Pons (tissue), 1 donor: ENCODE measurements around the gene TRPM1.

Source experiments
- DNase-seq: peaks from one replicate; pipeline ENCODE4 v3.0.0-alpha.2; 2016; ENCODE audit warnings: low spot score

Gene TRPM1

DNA sequence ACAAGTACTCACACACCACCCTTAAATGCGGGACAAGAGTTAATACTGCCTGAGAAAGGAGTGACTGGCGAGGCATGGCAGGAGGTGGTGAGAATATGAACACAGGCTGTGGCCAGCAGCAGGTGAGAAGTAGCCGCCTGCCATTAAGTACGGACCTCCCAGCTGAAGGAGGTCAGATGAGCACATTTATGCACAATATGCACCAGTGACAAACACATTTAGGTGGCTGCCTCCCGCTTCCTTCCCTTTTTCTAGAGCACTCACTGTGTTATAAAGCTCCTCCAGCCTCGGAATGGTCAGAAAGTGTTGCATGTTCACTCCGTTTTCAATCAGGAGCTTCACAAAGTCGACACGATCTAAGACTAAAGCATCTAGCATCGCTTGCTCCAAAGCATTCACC, 52.4 kb downstream of the TRPM1 start:
- no peak for DNase-seq

DNA sequence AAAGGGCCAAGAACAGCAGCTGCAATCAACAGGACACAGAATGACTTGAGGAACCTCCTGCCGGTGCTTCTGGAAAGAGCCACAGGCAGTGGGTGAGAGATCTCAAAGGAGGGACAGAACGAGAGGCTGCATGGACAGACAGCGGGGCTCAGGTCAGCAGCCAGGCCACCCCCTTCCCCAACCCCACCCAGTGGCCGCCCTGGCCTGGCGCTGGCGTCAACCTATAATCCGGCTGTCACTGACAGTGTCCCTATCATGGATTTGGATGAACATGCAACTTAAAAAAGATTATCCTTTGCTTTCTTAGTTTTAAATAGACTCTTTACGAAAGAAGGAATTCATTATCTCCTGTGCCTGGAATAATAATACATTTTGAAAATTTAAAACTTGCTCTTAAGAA, 54.1 kb downstream of the TRPM1 start:
- no peak for DNase-seq

DNA sequence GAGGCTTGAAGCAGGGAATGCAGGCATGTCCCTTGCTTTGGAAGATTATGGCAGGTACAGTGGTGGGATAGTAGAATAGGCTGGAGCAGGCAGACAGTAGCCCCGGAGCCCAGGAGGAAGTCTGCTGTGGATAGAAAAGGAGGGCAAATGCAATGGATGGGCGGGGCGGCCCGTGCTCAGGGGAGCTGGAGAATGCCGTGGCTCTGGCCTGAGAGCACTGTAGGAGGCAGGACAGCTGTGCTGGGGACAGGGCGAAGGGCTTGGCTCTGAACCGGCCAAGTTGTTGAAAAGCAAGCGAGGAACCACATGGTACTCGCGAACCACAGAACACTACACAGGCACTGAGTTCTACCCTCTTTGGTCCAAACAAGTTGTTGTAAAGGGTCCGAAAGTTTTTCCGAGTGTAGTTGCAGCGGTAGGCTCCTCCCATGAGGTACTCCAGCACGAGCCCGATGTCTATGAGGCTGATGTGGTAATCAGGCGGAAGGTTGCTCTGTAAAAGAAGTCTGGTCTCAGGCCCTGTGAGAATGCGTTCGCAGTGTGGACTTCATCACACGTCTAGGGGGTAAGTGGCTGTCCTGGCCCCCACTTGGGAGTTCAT, 54.7 kb downstream of the TRPM1 start:
- DNase-seq, result no peak

DNA sequence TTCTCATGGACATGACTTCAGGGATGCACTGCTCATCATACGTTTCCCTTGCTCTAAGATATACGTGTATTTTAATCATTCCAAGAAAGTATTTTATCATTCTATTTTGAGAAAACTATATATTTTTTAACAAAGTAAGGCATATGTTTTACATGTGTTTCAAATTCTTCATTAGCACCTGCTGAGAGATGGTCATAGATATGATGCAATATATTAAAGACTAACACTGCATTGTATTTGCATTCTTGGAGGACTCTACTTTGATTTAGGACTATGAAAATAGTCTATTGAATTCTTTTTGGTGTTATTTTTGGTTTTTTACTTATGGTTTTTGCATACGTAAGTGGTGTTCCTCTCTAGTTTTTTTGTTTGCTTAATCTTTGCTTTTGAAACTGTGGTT, 55.9 kb downstream of the TRPM1 start:
- no peak for DNase-seq

DNA sequence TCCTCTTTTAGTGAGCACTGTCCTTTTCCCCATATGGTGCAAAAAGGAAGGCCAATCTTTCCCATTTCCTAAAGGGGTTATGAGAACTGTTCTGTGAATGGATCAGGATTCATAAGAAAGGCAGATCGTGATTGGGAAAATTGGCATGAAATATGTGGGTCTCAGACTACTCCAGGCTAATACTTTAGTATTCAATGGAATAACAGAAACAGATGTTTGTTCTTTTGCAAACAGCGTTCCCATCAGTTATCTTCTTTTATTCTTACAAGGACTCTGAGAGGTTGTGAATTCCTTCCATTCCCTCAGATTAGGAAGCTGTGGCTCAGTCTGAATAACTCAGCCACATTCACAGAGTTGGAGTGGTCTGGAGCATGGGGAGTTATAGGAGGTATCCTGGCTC, 58.8 kb downstream of the TRPM1 start:
- DNase-seq, result no peak

DNA sequence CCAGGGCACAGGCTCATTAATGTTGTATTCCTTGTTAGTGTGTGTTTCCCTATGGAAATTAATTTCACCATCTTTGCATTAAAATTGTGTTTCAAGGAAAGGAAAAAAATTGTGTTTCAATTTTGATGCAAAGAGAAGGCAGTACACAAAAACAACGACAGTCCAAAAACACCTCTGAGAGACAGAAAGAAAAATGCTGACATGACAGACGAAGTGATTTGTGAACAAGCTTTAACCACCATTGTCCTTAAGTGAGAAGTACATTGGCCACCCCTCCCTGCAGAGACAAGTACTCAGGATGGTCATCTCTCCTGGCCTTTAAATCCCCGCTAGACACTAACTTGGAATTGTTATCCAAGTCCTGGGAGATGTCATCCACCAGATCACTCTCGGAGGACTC, 59.9 kb downstream of the TRPM1 start:
- no peak for DNase-seq

DNA sequence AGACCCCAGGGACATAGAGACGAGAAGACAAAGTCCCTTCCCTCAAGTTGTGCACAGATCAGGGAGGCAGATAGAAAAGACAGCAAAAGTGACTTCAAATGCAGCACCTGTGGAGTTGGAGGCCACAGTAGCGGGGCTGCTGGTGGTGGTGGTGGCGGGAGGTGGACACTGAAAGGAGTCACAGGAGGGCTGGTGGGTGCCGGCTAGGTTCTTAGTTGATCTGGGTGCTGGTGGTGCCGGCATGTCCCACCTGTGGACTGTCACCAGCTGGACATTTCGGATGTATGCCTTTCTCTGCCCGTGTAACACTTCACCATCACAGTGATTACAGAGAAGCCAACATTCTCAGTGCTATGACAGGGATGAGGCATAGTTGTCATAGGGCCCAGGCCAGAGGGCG, 60.9 kb downstream of the TRPM1 start:
- no peak for DNase-seq

DNA sequence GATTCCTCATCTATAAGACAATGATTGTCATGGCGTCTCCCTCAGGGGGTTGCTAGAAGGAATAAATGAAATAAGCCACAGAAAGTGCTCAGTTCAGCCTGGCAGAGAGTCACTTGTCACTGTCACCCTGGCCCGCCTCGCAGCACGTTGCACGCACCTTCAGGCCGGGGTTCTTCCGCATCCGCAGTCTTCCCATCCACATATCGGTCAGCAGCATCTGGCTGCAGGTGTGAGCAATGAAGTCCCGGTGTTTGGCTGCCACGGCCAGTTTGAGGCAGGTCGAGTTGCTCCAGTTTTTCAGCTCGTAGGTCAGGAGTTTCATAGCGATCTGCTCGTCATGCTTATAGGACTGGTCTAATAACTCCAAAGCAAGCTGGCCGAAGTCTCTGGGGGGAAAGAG, 61.6 kb downstream of the TRPM1 start:
- DNase-seq, result no peak

DNA sequence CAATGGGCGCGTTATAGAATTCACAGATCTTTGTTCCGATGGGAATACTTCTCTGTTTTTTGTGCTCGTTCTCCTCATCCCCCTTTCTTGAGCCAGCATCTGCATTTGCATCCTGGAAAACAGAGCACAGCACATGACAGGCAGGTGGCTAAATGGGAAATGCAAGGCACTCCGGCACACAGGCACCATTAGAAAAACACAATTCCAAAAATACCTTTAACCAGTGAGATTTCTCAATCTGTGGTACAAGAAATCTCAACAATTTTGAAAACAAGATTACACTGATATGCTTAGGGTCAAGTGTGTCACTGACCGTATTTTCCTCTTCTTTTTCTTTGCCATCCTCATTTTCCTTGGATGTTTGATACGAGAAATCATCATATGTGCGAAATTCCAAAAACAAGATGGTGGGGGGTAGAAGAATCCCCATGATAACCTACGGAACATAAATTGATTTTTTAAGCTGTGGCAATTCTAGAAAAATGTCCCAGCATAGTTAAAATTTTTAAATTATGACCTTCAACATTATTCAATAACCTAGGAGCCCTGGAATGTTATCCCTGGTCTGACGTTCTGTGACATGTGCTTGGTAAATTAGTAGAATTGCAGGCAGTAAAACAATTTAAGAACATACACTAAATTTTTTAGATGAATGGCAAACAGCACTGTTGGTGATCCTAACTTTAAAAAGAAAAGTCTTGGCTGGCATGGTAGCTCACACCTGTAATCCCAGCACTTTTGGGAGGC, 63.6 kb downstream of the TRPM1 start:
- no peak for DNase-seq

DNA sequence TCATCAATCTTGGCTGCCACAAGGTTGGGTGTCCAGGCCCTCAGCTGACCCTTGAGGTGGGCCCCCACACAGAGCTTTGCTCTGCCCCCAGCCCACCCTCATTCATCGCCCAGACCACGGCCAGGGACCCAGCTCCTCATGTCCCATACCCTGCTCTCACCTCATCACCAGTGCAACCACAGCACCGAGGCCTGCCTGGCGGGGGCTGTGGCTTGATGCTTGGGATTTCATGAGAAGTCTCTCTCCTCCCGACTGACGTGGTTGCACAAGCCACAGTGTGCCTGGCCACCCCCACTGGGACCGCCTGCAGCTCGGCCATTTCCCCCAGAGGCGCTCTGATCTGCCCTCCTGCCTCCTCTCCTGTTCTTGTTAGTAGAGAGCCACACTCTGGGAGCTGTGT, 64.7 kb downstream of the TRPM1 start:
- no peak for DNase-seq

DNA sequence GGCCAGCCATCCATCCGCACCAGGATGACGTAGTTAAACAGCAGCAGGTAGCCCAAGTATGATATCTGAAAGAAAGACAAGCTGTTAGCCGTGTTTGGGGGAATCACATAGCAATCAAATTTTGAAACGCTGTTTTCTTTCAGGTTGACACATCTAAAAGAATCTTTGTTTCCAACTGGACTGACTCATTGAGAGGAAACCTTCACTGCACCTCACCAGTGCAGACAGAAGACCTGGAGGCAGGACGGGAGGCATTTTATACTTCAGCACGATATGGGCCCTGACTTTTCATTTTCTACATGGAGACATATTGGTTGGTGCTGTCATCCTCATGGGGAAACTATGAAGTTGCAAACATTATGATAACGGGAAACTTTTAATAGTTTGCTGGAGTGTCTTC, 65.9 kb downstream of the TRPM1 start:
- no peak for DNase-seq

DNA sequence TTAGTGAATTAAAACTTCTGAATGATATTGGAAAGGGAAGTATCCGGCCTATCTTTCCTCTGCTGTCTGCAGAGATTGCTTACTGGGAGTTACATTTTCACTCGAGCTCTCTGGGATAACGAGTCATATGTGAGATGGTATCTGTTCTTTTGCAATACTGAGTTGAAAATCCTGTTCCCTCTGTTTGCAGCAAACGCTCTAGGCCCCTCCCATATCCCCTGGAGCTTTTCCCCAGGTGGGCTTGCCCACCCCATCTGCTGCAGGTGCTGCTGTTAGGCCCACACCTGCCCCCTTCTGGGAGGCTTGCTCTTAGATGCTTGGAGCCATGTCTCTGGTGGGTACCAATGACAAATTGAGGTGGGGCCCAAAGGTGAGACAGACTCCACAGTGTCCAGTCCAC, 67.4 kb downstream of the TRPM1 start:
- no peak for DNase-seq

DNA sequence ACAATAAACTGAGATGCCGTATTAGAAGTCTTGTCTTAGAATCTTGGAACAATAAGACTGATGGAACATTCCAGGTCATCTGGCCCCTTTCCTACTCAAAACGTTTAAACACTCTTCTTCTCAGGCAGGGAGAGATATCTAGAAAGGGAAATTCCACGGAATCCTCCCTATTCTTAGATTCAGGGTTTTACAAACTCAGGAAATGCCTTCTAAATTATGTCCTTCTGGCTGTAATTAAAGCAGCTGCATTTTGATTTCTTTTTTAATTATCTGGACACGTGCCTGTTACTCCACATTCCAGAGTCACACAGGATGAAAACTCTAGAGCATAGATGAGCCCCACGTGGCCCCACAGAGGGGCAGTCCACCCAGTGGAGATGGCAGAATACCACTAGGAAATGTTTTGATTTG, 68.6 kb downstream of the TRPM1 start:
- no peak for DNase-seq

DNA sequence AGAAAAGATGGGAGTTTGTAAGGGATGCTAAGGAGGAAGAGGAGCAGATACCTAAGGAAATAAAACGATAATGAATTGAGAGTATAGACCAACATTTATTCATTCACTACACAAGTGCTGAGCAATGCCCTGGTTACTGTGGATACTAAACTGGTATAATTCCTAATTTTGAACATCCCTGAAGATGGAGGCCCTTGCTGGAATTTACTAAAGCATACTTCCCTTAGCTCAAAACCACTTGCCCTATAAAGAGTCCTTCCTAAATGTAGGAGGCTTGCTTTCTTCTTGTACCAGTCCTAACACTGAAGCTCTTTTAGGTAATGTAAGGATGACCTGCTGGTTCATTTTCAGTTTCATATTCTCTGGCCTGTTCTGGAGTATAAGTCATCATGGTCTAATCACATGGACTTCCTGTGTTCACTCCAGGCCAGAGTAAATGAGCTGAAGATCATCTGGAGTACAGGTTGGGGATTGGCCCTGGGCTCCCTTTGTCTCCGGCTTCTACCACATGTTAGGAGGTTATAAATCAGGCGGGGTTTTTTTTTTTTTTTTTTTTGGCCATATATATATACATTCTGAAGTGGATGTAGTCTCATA, 70.0 kb downstream of the TRPM1 start:
- DNase-seq, result no peak

DNA sequence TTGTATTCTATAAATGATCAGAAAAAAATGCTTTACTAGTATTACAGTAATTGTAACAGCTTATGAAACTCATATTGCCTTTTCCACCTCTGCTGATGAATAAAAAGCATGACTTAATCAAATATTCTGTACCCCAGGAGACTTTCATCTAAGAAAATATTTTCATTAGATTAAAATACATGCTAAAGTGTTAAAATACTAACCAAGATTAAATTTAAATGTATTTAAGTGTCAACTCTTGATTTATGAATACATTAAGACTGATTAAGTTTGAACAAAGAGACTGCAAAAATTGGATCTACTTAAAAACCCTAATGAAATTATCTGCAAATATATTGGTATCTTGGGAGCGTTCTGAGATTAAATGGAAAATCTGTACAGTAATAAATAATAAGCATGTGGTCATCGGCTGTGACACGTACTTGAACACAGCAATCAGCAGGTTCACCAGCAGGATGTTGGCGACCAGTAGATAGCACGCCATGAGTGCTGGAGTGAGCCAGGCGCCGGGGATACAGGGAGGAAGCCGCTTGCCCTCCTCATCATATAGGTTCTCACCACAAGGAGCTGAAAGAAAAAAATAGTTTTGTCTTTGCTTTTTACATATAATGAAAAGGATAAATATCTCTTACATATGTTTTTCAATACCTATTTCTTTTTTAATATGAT, 73.5 kb downstream of the TRPM1 start:
- DNase-seq, result no peak

DNA sequence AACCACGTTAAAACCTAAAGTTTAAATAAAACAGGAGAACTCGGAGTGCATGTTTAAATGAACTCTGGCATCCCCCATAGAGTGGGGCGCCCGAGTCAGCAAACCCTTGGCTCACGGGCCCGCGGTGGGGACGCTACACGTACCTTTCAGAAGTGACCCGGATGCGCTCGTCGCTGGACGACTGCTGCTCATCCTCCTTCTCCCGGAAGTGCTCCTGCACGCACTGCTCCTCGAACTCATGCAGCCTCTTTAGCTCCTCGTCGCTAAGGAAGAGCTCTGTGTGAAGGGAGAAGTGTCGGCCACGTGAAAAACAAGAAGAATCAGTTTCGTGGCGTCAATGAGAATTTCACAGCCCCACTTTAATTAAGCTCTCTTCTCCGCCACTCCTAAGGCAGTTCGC, 75.5 kb downstream of the TRPM1 start:
- no peak for DNase-seq

DNA sequence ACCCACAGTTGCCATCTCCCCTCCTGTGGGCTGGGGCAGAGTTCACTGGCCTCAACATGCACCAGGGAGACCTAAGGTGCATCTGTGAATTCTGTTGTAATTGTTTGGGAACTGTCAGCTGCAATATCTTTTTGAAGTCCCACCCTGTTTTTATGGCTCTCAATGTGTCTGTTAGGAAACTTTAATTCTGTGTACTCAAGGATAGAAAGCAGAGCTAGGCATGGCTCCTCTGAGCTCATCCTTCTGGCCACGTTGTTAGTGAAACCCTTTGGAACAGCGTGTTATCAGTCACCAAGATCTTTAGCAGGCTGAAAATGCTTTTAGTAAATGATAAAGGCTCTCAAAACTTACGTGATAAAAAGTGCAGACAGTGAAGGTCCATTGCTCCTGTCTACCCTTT, 76.5 kb downstream of the TRPM1 start:
- DNase-seq, result no peak

DNA sequence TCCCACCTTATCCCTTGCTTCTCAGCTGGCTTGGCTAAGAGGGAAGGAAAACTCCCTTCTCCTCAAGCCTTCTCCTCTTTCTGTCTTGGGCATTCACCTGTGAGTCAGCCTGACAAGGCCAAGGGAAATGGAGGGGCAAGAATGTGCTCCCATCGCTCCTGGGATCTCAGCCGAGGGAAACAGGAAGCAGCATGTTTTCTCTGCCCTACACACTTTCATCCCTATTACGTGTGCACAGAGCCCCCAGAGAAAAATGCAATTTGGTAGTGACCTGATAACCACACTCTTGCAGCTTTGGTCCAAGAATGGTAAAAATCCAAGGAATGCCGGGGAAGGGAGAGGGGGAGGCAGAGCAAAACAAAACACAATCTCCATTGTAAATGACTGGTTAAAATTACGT, 77.2 kb downstream of the TRPM1 start:
- DNase-seq, result no peak

DNA sequence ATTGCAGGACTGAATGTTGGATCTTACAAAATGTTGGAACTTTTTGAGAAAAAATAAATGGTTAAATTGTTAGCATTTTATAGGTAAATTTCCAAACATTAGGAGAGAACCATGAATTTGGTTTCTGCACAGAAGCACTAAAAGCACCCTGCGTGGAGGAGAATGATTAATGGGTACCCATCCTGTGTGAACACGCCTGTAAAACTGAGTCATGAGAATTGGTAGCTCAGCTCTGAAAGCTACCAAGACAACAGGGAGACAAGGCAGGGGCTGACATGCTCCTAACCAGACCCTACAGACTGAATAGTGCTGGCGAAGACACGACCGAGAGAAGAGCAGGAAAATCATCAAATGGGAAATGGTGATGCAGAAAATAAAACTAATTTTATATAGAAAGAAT, 77.7 kb downstream of the TRPM1 start:
- no peak for DNase-seq

DNA sequence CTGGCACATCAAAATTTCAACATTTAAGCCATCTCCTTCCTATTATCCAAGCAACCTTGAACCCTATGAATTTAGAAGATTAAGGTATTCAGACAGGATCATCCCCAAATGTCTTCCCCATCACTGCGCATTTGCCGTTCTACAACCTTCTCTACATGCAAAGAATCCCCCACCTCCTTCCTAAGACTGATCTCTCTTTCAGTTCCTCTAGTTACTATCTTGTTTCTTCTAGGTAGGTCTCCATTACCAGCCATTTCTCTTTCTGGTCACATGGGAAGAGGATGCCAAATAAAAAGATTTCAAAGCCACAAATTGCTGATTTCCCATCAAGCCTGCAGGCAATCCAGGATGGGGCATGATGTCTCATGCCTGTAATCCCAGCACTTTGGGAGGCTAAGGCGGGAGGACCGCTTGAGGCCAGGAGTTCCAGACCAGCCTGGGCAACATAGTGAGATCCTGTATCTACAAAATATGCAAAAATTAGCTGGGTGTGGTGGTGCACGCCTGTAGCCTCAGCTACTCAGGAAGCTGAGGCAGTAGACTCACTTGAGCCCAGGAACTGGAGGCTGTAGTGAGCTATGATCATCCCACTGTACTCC, 80.4 kb downstream of the TRPM1 start:
- no peak for DNase-seq

DNA sequence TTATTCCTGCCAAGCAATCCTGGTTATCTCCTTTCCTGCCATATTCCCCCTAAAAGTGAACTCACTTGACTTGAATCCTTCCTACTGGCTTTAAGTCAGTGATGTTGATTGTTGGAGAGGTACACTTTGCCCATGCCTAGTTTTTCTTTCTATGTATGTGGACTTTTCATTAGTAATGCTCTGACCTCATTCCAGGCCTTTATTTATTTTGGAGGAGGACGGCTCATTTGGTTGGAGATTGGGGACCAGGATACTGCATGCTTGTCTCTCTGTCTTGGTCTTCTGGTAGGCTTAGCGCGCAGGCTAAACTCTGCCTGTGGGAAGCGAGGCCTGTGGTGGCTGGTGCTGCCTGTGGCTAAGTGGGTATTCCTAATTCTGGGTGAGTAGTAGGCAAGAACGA, 81.0 kb downstream of the TRPM1 start:
- DNase-seq, result no peak

DNA sequence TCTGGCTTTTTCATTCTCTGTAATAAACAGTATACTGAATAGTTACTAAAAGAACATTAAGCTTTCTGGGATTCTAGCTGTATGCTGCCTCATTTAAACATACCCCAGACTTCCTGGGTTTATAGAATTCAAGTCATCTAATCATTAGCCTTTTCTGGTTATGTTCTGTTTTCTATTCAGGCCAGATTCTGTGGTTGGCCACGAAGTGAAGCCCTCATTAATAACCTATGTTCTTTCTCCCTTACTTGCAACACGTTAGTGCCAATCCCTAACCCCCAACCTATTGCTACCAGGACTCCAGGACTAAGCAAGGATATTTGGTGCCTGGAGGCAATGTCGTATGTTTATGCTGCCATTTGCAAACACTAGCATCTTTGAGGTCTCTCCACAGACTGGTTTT, 81.5 kb downstream of the TRPM1 start:
- no peak for DNase-seq

DNA sequence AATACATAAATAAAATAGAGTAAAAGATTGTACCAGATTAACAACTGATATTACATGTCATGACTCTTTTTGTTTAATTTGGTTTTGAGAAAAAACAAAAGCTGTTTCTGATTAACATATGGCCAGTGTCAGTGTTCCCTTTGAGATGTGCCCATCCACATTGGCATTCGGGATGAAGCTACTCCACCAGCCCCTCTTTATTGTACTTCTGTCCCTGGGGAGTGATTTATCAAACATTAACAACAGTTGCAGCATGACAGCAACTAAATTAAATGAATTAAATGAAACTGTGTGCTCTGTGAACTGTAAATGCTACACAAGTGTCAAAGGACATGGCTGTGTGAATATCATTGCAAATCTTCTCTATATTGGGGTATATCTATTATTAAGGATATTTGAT, 84.2 kb downstream of the TRPM1 start:
- DNase-seq, result no peak
